HPDE6-E6E7 (cell line): ENCODE results near the gene ADK.

Experiments
- DNase-seq: peaks from one replicate; pipeline ENCODE4 v3.0.0; 2011; ENCODE audit warnings: missing footprints; ENCODE audit errors: extremely low spot score

The ADK gene

DNA sequence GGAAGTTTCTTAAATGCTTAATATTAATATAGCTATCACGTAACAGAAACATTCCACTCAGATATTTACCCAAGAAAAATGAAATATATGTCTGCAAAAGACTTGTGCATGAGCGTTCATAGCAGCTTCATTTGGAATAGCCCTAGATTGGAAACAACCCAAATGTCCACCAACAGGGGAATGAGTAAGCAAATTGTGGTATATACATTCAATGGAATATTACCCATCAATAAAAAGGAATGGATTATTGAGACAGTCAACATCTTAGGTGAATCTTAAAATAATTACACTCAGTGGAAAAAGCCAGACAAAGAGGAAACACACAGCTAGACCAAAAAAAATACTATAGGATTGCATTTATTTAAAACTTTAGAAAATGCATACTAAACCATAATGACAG, 585.0 kb downstream of the ADK start:
- no peak for DNase-seq

DNA sequence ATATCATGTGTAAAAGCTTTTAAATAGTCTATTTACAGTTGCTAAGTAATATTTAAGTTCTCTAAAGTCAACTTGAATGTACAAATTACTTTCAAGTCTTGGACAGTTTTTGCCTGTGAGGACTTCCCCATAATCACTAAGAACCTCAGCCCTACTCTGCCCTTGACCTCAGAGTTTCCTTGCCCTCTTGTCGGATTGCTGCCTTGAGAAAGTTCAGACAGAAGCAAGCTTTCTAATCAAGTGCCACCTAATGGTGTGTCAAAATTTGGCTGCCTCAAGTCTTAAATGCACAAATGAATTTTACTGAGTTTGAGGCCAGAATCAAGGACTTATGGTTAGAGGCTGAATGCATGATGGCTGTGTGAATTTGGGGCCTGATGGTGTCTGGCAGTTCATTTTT, 587.0 kb downstream of the ADK start:
- no peak for DNase-seq

DNA sequence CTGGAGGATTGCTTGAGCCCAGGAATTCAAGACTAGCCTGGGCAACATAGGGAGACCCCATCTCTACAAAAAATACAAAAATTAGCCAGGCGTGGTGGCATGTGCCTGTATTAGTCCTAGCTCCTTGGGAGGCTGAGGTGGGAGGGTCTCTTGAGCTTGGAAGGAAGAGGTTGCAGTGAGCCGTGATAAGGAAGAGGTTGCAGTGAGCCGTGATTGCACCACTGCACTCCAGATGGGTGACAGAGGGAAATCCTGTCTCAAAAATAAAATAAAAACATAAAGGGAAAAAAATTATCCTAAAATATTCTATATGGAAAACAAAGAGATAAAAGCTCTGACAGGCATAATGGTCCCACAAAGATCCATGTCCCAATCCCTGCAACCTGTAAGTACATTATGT, 587.5 kb downstream of the ADK start:
- no peak for DNase-seq

DNA sequence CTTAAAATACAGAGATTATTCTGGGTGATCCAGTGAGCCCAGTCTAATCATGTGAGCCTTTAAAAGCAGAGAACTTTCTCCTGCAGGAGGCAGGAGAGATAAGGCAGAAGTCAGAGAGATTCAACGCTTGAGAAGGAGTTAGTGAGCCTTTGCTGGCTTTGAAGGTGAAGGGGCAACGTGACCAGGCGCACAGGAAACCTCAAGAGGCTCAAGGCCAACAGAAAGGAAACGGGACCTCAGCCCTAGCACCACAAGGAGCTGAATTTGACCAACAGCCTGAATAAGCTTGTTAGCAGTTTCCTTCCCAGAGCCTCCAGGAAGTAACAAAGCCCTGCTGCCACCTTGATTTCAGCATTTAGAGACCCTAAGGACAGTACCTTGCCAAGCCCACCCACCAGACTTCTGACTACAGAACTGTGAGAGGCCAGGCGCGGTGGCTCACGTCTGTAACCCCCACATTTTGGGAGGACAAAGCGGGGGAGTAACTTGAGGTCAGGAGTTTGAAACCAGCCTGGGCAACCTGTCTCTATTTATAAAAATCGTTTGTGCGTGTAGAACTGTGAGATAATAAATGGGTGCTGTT, 588.1 kb downstream of the ADK start:
- no peak for DNase-seq

DNA sequence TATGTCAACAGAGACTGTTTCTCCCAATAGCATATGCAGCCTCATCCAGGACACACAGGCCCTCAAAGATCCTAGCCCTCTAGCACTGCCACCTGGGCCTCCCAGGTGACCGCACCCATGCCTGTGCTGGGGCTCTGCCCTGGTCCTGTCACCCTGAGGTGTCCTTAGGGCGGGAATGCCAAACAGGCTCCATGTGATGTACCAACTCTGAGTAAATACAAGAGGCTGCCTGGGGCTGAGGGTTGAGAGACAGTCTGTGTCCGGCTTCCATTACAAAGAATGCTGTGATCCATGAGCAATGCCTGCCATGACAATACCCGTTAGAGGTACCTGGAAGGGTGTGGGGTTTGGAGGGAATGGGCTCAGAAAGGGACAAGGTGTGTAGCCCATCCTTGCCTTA, 592.4 kb downstream of the ADK start:
- DNase-seq, result no peak

DNA sequence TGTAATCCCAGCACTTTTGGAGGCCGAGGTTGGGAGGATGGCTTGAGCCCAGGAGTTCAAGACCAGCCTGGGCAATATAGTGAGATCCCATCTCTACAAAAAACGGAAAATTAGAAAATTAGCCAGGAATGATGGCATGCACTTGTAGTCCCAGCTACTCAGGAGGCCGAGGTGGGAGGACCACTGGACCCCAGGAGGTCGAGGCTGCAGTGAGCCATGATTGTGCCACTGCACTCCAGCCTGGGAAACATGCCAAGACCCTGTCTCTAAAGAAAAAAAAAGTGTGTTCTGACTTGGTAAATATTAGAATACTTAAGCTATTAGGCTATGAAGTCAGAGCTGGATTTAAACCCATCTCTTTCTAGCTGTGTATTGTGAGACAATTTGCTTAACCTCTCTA, 594.4 kb downstream of the ADK start:
- no peak for DNase-seq

DNA sequence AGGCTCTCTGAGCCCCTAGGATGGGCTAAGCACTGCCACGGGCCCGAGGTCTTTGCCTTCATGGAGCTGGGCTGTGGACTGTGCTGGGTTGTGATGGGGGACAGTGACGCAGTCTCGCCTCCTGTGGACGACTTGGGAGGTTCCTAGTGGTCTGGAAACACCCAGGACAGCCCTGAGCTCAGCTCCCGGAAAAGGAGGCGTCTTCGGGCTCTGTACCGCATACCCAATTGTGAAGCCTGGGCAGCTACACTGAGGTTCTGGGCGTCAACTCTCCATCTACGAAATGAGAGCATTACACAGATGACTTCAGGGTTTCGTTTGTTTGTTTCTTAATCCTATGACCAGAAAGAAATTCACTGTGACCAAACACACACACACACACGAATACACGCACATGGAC, 595.8 kb downstream of the ADK start:
- DNase-seq, result no peak

DNA sequence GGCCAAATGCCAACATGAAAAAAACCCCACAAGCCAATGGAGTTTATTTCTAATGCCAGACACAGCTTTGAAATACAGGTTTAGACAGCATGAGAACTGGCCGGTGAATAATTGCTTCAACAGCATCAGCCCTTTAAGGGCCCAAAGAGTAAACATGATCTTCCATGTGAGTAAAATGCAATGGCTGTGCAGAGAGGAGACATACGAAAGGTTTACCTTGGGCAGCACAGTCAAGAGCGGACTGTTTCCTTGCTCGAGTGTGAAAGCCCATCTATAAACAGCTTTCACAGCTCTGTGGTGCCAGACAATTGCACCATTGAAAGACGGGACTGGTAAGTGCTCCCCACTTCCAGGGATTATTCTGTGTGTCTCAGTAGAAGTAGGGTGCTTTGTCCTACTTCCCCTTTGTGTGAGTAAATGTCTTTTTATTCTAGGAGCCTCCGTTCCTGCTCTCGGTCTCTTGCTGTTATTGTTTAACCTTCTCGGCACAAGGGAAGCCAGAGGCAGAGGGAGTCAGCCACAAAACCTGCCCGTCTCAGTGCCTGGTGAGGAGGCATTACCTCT, 597.5 kb downstream of the ADK start:
- DNase-seq, result no peak

DNA sequence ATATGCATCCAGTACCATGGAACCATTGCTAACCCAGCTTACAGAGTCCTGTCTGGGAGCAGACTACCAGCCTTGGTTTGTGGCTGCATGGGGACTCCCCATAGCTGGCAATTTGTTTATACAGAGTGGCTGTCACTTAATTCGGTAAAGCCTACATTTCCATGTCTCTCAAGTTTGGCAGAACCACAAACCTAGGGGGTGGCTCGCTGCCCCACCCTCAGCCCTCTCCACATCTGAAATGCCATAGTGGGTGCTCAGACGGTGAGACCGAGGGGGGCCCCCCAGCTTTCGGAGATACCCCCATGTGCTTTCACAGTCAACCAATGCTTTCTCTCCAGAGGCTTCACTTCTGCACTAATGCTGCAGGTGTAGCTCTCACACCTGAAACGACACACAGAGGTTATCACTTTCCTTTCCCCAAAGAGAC, 599.8 kb downstream of the ADK start:
- no peak for DNase-seq

DNA sequence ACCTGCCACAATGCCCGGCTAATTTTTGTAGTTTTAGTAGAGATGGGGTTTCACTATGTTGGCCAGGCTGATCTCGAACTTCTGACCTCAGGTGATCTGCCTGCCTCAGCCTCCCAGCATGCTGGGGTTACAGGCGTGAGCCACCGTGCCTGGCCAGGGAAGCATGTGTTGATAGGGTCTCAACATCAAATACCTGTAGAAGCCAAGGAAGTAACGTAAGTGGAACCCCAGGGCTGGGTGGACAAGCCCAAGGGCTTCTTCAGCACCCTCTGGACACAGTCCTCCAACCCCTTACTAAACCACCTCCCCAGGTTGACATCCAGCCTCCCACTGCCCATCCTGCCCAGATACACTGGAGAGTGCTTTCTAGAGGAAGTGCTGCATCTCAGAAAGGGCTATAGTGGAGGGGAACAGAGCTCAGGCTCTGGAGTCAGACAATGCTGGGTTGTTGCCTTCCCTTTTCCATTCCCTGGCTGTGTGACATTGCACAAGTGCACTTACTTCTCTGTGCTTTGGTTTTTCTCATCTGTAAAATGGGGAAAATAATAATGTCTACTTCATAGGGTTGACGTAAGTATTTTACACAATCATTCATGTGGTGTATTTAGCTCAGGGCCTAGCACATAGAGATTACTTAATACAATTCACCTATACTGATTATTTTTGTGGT, 601.5 kb downstream of the ADK start:
- no peak for DNase-seq

DNA sequence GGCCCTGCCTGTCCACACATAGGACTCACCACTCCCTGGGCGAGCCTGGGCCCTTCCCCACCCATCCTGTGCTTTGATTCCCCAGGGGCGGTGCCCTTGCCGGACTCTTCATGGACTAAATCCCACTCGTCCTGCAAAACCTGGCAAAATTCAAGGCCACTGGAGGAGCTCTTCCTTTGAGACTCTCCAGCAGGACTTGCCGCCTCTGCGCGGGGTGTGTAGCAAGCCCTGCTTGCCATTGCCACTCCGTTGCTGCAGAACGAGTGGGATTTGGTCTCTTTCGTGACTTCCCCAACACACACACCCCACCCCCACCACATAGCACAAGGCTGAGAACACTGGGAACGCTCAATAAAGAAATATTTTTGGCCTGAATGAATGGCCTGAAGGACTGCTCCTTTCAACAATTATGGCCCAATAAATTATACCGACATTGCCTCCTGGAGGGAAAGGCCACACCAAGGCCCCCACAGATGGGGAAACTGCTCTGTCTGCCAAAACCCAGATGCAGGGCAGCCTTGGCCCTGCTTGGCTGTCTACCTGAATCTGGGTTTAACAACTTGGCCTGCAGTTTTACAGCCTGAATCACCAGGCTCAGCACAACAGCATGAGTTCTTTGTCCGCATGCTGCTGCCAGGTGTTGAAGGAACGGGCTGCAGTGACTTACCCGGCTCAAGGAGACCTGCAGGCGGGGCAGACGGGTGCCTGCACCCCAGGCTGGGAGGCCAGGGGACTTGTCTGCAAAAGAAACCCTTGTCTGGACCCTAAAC, 602.6 kb downstream of the ADK start:
- no peak for DNase-seq

DNA sequence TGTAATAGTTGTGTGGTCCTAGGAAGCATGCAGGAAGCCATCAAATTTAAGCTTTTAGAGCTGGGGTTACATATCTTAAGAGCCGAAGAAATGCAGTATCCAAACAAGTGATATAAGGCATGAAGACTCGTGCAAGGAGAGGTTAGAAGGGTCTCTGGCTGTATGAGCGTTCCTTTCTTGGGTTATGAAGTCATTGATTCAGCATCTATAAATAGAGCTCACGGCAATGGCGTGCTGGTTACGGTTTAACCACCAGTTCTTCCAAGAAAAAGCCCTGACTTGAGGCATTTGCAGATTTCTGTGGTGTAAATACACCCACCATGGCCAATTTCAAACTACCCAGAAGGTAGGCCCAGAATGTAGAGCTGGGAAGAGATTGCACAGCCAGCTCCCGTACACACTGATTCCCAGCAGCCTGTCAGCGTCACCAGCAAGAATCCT, 603.4 kb downstream of the ADK start:
- no peak for DNase-seq

DNA sequence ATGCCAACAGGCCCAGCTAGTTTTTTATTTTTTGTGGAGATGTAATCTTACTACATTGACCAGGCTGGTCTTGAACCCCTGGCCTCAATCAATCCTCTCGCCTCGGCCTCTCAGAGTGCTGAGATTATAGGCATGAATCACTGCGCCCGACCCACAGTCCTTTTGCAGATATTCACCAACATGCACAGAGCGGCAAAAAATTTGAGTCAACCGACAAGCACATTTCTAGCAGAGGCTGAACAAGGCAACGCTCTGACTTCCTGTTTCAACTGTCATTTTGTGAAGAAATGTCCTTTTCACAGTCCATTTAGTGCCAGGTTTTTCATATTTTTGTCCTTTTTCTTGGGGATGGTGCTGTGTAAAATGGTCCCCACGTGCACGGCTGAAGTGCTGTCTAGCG, 604.3 kb downstream of the ADK start:
- DNase-seq, result no peak
